IPS-11a (cell line): Measurements from ENCODE around the gene PARP9.
A peak's percentile ranks its signal among the peaks of the same experiment; 100 is the strongest.
"Not testable (repeated sequence)": the region's sequence is repeated elsewhere in the genome, so short reads cannot be mapped to it uniquely, and the experiment has no call there.

Experiments used
- H3K4me3 ChIP-seq: one replicate; pipeline ENCODE4 v1.5.1; 2013; ENCODE audit warnings: low read depth, low read length, control low read depth

Gene PARP9

GRCh38 chr3:122523317-122523716 lies 40.8 kb downstream of the PARP9 start:
- H3K4me3 ChIP-seq = no peak overlapping the region

GRCh38 chr3:122520861-122521260 lies 43.2 kb downstream of the PARP9 start:
- H3K4me3 ChIP-seq = no peak overlapping the region

- no peak overlapping the region for H3K4me3 ChIP-seq
Observed at GRCh38 chr3:122519693-122520092, 44.4 kb downstream of the PARP9 start.

- H3K4me3 ChIP-seq = no peak overlapping the region
Observed at GRCh38 chr3:122516846-122517360, 47.2 kb downstream of the PARP9 start.

GRCh38 chr3:122515870-122516269 lies 48.2 kb downstream of the PARP9 start:
- no peak overlapping the region for H3K4me3 ChIP-seq

GRCh38 chr3:122515020-122515468 lies 49.1 kb downstream of the PARP9 start:
- peak overlapping the region; percentile 81 for H3K4me3 ChIP-seq

GRCh38 chr3:122514123-122515019 lies 49.7 kb downstream of the PARP9 start, which contains the start of gene KPNA1:
Gene KPNA1 (minus strand): TSS chr3:122514939. CDS start chr3:122496565, 18,374 bp downstream.
- peak within 1 kb of the TSS; percentile 81 for H3K4me3 ChIP-seq

GRCh38 chr3:122513386-122514122 lies 50.5 kb downstream of the PARP9 start:
- H3K4me3 ChIP-seq = peak overlapping the region; percentile 81

- no peak overlapping the region for H3K4me3 ChIP-seq
Observed at GRCh38 chr3:122512284-122512683, 51.8 kb downstream of the PARP9 start.

- no peak overlapping the region for H3K4me3 ChIP-seq
Observed at GRCh38 chr3:122510878-122511535, 53.1 kb downstream of the PARP9 start.

- H3K4me3 ChIP-seq = not testable (repeated sequence)
Observed at GRCh38 chr3:122508944-122509343, 55.2 kb downstream of the PARP9 start.

- H3K4me3 ChIP-seq = no peak overlapping the region
Observed at GRCh38 chr3:122508135-122508914, 55.8 kb downstream of the PARP9 start.

GRCh38 chr3:122506450-122506849 lies 57.6 kb downstream of the PARP9 start:
- no peak overlapping the region for H3K4me3 ChIP-seq

GRCh38 chr3:122505676-122506075 lies 58.4 kb downstream of the PARP9 start:
- H3K4me3 ChIP-seq = no peak overlapping the region

GRCh38 chr3:122502941-122503340 lies 61.2 kb downstream of the PARP9 start:
- no peak overlapping the region for H3K4me3 ChIP-seq

GRCh38 chr3:122502139-122502538 lies 62.0 kb downstream of the PARP9 start:
- H3K4me3 ChIP-seq = no peak overlapping the region

- H3K4me3 ChIP-seq = not testable (repeated sequence)
Observed at GRCh38 chr3:122500964-122501363, 63.1 kb downstream of the PARP9 start.

- no peak overlapping the region for H3K4me3 ChIP-seq
Observed at GRCh38 chr3:122498152-122498551, 65.9 kb downstream of the PARP9 start.

GRCh38 chr3:122497425-122497824 lies 66.7 kb downstream of the PARP9 start:
- no peak overlapping the region for H3K4me3 ChIP-seq

GRCh38 chr3:122496508-122496907 lies 67.6 kb downstream of the PARP9 start:
- H3K4me3 ChIP-seq = no peak overlapping the region
